ENCODE results near the gene CCL1.
A peak's percentile ranks its signal among the peaks of the same experiment; 100 is the strongest.
"Not testable (repeated sequence)": the region's sequence is repeated elsewhere in the genome, so short reads cannot be mapped to it uniquely, and the experiment has no call there.

Gene CCL1

DNA sequence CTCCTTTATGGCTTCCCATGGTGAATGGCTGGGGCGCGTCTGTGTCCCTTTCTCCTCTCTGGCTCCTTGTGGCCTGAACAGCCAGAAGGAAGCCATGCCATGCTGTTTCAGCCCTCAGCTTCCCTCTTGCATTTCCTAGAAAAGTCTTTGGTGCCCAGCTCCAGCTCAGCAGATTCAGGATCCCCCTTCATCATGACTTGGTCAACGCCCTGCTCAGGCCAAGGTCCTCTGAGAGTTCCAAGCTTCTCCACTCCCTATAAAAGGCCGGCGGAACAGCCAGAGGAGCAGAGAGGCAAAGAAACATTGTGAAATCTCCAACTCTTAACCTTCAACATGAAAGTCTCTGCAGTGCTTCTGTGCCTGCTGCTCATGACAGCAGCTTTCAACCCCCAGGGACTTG is 6.8 kb downstream of the CCL1 start, which contains the start of gene CCL13:
Gene CCL13 (plus strand): TSS at position 287 of the 400 bp plus-strand sequence. CDS start 47 bp downstream, at position 334.
- no peak for DNase-seq

DNA sequence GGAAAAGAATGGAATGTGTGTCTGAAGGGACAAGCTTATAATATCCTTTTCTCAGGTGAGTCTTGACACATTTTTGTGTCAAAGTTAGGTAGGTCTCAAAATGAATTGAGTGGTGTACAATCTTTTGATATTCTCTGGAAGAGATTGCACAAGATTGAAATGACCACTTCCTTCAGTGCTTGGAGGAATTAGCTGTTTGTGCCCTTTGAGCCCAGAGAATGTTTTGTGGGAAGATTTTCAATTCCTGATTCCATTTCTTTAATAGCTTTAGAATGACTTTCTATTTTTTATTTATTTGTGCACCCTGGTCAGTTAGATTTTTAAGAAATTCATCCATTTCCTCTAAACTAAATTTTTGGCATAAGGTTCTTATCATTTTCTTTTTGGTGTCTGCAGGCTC is 8.4 kb downstream of the CCL1 start:
- DNase-seq: no peak

DNA sequence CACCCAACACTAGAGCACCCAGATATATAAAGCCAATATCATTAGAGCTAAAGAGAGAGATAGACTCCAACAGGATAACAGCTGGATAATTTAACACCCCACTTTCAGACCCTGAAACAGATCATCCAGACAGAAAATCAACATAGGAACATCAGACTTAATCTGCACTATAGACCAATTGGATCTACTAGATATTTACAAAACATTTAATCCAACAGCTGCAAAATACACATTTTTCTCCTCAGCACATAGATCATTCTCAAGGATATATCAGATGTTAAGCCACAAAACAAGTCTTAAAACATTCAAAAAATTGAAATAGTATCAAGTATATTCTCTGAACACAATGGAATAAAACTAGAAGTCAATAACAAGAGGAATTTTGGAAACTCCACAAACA is 10.8 kb downstream of the CCL1 start:
- DNase-seq: no peak

DNA sequence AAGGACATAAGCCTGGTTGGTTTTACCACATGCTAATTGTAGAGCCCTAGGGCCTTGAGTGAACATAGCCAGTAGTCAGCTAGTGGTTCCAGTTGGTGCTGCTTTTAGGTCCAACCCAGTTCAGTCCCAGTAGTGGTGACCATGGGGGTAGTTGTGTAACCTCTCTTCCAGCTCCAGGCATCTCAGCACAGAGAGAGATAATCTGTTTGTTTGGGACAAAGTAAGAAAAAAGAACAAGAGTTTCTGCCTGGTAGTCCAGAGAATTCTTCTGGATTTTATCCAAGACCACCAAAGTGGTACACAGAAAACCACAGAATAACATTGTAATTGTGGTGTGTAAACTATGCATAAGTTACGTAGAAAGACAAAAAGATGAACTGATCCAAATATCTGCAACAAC is 11.9 kb downstream of the CCL1 start:
- no peak for DNase-seq

DNA sequence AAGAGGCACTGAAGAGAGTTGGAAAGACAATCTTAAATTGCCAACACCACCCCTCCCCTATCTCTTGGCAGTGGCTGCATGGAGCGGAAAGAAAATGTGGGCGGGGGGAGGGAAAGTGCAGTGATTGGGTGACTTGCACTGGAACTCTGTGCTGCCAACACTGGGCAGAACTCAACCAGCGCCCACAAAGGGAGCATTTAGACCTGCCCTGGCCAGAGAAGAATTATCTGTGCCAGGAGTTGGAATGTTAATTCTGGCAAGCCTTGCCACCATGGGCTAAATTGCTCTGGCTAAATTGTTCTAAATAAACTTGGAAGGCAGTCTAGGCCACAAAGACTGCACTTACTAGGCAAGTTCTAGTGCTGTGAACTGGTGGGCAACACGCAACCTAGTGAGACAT is 13.3 kb downstream of the CCL1 start:
- DNase-seq: no peak

DNA sequence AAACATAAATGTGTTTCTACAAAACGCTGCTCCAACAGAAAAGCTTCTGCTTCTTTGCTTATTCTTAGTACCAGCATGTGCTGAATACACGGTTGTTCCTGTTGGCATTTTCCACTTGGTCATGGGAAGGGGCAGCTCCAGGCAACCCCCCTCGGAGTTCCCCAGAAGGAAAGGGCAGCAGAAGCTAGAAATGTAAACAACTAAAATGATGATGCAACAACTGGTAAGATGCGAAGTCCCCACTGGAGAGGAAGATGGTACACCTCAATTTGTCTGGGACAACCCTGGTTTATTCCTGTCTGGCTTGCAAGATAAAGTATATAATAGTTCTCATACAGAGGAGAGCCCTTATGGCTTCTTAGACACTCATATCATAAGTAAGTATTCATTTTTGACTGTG is 16.0 kb downstream of the CCL1 start:
- no peak for DNase-seq

DNA sequence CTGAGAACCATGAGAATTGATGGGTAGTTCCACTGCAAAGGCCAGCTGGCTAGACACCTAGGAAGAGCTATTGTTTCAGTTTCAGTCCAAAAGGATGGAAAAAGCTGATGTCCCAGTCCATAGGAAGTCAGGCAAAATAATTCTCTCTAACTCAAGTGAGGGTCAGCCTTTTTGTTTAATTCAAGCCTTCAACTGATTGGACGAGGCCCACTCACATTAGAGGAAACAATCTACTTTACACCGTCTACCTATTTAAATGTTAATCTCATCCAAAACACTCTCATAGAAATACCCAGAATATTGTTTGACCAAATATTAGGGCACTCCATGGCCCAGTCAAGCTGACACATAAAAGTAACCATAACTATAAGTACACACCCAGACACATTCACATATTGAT is 21.1 kb downstream of the CCL1 start:
- DNase-seq: no peak

DNA sequence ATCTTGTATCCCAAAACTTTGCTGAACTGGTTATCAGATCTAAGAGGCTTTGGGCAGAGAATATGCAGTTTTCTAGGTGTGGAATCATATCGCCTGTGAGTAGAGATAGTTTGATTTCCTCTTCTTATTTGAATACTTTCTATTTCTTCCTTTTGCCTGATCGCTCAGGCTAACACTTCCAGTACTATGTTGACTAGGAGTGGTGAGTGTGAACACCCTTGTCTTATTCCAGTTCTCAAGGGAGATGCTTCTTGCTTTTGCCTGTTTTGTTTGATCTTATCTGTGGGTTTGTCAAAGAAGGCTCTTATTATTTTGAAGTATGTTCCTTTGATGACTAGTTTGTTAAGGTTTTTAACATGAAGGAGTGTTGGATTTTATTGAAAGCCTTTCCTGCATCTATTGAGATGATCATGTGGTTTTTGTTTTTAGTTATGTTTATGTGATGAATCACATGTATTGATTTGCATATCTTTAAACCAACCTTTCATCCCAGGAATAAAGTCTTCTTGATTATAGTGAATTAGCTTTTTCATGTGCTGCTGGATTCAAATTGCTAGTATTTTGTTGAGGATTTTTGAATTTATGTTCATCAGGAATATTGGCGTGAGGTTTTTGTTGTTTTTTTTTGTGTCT is 23.8 kb downstream of the CCL1 start:
- DNase-seq: no peak

DNA sequence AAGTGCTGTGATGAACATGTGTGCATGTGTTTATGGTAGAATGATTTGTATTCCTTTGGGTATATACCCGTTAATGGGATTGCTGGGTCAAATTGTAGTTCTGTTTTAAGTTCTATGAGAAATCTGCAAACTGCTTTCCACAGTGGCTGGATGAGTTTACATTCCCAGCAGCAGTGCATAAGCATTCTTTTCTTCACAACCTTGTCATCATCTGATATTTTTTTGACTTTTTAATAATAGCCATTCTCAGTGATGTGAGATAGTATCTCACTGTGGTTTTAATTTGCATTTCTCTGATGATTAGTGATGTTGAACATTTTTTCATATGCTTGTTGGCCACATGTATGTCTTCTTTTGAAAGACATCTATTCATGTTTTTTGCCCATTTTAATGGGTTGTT is 25.3 kb downstream of the CCL1 start:
- no peak for DNase-seq

DNA sequence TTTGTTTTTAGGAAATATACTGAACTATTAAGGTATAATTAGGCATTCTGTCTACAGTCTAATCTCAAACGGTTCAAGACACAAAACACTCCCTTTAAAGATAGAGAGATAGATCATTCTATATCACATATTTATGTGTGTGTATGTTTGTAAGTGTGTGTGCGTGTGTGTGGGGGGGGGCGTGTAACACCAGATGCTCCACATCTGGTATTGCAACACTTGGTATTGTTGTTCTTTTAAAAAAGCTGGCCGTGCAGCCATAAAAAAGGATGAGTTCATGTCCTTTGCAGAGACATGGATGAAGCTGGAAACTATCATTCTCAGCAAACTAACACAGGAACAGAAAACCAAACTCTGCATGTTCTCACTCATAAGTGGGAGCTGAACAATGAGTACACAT is 35.5 kb downstream of the CCL1 start:
- not testable (repeated sequence) for DNase-seq

DNA sequence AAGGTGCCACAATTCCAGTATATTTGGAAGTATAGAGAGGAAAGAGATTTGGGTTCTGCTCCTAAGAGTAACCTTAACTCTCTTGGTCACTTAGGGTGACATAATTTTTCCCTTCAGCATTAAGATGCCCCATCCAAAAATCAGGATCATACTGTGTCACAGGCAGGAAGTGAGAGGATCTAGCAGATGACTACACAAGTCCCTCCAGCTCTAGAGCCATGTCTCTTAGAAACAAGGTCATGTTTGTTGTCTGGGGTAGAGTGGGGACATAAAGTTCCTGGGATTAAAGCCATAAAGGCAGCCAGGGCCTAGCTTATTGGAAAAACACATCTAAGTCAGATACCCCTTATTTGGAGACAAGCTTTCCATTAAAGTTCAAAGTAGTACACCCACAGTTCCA is 41.1 kb downstream of the CCL1 start:
- no peak for DNase-seq

DNA sequence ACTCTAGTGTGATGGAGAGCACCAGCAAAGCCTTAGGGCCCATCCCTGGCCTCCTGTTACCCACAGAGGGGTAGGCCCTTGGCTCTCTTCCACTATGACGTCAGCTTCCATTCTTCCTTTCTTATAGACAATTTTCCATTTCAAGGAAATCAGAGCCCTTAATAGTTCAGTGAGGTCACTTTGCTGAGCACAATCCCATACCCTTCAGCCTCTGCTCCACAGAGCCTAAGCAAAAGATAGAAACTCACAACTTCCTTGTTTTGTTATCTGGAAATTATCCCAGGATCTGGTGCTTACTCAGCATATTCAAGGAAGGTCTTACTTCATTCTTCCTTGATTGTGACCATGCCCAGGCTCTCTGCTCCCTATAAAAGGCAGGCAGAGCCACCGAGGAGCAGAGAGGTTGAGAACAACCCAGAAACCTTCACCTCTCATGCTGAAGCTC is 44.0 kb downstream of the CCL1 start, which contains the start of gene CCL8:
Gene CCL8 (plus strand): TSS at position 397 of the 445 bp plus-strand sequence. CDS start 67 bp downstream, outside the sequence.
- no peak for DNase-seq

DNA sequence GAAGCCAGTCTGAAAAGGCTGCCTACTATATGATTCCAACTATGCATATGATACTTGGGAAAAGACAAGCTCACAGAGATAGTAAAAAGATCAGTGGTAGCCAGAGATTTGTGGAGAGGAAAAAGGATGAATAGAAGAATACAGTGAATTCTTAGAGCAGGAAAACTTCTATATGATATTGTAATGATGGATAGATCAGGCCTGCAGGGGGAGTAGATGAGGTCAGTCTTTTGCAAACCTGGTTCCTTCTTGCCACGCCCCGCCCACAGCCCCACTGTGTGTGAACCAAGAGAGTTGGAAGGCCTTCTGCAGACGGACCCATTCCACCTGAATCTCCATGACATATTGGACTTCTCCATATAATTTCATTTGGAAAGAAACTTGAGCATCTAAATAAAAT is 44.6 kb downstream of the CCL1 start:
- peak; percentile 59 for DNase-seq

DNA sequence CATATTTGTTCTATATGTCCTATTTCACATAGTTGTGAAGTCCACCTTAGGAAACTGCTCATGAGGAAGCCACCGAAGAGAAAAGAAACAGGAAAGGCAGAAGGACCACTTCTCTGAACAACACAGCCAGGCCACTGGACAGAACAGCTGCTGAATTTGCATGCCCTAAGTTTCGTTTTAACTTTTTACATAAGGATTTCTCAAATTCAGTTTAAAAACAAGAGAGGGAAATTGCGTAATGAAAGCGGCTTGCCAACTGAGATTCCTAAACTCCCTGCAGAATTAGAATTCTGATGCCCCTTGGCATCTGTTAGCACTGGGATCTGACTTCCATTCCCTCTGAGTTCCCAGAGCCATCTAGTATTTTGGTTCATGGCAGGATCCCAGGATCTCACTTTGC is 48.8 kb downstream of the CCL1 start:
- DNase-seq: no peak

DNA sequence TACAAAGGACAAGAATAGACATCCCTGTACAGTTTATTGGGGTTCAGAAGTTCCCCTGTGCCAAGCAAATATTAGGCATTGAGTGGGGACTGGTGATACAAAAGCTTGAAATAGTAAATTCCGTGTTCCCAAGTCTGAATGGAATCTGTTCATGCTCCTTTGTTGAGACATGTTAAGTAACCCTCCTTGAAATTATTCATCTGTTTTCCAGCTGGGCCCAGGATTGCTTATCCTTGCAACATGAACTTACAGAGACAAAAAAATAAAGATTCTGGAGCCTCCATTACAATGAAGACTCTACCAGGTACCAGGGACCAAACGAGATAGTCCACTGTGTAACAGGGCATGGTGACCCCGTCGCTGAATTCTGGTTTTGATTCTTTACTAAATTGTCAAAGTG is 49.9 kb downstream of the CCL1 start:
- DNase-seq: no peak

DNA sequence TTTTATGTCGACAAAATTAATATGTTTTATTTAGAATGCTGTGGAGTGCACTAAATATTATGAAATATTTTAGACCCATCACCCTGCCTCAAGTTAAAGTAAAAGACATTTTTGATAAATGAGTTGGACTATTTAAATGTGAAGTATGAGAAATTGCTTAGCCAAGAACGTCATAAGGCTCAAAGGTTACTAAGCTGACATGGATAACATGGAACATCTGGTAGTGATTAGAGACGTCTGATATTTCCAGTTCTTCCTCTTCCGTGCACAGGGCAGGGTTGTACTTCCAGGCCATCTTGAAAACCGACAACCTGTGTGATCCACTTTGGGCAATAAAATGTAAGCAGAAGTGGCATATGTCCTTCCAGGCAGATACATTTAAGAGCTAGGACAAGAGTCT is 51.0 kb downstream of the CCL1 start:
- no peak for DNase-seq

DNA sequence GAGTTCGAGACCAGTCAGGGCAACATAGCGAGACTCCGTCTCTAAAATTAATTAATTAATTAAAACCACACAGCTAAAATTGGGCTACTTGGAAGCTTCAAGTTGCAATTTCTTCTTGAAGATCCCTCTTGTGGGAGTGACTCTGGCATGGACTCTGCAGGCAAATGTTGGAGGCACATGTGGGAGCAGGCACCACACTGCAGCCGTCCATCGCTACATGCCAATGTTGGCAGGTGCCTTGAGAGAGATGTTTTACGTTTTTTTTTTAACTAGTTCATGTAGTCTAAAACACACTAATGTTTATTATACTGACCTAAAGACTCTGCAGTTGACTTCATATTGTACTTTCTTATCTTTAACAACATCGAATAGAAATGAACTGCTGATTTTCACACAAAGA is 51.7 kb downstream of the CCL1 start:
- no peak for DNase-seq

Data from hematopoietic multipotent progenitor cell treated with erythropoietin and hydrocortisone succinate and interleukin-3 and kit ligand, for 6 days (in vitro differentiated cells).